ENCODE measurements around the gene TGFB1.
"Not testable (repeated sequence)": the region's sequence is repeated elsewhere in the genome, so short reads cannot be mapped to it uniquely, and the experiment has no call there.

The TGFB1 gene

DNA sequence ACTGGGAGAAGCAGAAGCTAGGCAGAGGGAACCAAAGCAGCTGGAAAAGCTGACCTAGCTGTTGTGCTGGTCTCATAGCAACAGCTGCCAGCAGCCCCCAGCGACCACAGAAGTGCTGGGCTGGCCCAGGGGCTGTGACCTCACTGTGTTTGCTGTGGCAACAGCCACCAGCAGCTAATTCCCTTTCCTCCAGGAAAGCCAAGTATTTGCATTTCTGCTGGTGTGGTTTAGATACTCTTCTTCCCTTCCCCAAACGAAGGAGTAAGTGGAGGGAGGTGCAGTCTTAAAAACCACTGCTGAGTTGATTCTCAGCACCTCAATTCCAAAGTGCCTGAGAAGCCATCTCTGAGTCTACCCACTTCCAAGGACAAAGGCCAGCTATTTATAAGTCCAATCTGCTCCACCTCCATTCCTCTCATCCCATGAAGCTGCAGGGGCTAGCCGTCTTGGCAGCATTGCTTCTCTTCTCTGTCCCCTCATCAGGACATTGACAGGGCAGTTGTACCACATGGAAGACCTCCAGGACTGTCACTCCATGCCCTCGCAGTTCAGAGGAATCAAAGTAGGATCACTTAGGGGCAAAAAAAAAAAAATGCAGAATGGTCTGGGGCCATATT lies 55.3 kb downstream of the TGFB1 start:
- DNase-seq = no peak

GRCh38 chr19:41297628-41298347 lies 55.9 kb downstream of the TGFB1 start:
- no peak for DNase-seq

DNA sequence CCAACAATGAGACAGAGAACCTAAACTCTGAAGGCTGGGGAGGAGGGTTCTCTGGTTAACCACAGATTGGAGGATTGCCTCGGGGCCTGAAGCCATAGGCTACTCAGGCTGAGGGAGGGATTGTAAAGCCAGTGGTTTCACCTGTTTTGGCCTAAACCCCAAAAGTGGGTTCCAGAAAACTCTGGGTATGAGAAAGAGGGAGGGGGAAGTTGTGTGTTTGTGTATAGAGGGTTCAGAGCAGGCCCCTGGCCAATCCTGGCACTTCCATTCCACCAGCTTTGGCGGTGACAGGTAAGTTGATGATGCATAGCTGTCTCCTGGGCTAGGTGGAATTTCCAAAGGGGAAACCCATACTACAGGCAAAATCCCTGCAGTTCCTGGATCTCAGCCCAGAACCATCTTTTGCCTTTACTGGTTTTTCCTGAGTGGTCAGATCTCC lies 57.3 kb downstream of the TGFB1 start:
- DNase-seq = no peak

DNA sequence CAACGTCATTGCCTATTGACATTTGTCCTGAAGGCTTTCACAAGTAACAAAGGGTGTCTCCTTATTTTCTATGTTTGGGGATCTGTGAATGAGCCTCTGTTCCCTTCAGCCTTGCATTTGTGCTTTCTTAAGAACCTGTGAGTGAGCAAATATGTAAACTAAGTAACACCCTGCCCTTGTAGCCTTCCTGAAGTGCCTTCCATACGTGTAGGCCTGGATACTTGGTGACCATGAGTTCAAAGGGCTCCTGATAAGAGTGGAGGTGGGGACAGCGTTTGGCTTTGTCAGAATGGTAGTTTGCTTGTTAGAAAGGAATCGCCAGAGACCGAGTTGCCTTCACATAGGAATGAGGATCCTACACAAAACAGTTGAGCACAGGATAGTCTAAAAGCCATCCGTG lies 58.2 kb downstream of the TGFB1 start:
- no peak for DNase-seq

DNA sequence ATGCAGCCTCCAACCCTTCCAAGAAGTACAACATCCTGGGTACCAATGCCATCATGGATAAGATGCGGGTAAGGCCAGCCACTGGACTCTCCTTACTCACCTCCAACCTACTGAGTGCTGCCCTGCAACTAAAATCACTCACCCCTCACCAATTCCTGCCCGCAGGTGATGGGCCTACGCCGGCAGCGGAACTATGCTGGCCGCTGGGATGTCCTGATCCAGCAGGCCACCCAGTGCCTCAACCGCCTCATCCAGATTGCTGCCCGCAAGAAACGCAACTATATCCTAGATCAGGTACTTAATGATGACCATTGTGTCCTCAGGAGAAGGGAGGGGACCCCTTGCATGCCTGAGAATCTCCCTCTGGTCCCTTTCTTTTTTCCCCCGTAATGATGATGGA lies 59.3 kb downstream of the TGFB1 start:
- no peak for DNase-seq

GRCh38 chr19:41289814-41290213 lies 63.9 kb downstream of the TGFB1 start:
- not testable (repeated sequence) for DNase-seq

- DNase-seq = no peak
These were observed 64.8 kb downstream of the TGFB1 start for GRCh38 chr19:41288673-41289530.

Measured in NCI-H2081 treated with DMSO at 0.1 percent for 48 hours (cell line).